ENCODE results near the gene CRHBP. TPM values are rescaled to one million over a fixed set of nuclear protein-coding genes. Genes with fewer than 3 reads are reported as not detected.

Gene CRHBP
- total and polyA plus RNA-seq, 2 donors (not counting 3 experiments of a cell fraction or from before 2014, with no cell fraction given) = 0.08 to 0.51 TPM

DNA sequence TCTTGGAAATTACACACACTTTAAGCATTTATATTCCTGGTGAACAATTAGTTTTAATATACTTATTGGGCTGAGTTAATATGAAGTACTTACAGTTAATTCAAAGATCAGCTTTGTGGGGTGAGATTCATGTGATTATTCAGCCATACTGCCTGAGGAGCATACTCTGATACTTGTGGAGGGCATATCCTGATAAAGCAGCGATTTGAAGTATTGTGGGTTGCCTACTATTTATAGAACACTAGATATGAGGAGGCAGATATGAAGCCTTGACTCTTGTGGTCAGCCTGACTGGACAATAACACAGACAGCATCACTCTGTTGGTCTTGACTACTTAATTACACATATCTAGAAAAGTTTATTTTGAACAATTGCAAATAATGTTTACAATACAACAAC, 50.4 kb downstream of the CRHBP start:
- no peaks in the 10 kb centered on the region for H3K79me2 ChIP-seq (ENCODE audit: control insufficient read depth, insufficient read depth, low read length)
- H3K9ac ChIP-seq (replicated peaks; ENCODE audit: extremely low read depth, insufficient read depth, low read length) = no peak overlapping the region
- H3K27me3 ChIP-seq (ENCODE audit: control insufficient read depth in 2 of 2, insufficient read depth in 2 of 2, low read length in 2 of 2) = peaks cover 9 to 27% of the 10 kb centered on the region in 2 experiments
- no peak overlapping the region for H3K4me3 ChIP-seq (replicated peaks in 1 of 3; ENCODE audit: insufficient read depth in 1 of 3, low read depth in 1 of 3, low read length in 3 of 3)
- H3K4me1 ChIP-seq (ENCODE audit: control insufficient read depth, extremely low read depth, insufficient read depth, low read length) = no peaks in the 10 kb centered on the region
- intact Hi-C loops (cut with micrococcal nuclease) (no loop called here), dilution Hi-C loops (cut with MboI; ENCODE audit: extremely low pct_ligation_motif_present, low sequenced_read_pairs) (no loop called here)
- no peaks in the 10 kb centered on the region for H4K20me1 ChIP-seq (replicated peaks; ENCODE audit: control insufficient read depth, extremely low read depth, insufficient read depth, low read length)
- POLR2A ChIA-PET = no interaction called here
- H3K9me3 ChIP-seq (replicated peaks; ENCODE audit: control insufficient read depth, insufficient read depth, low read length) = no peaks in the 10 kb centered on the region
- DNase-seq (ENCODE audit: low read depth, low spot score) = no peak
- H2AFZ ChIP-seq (ENCODE audit: low read depth, low read length) = no peak overlapping the region
- no peak for FAIRE-seq
- CTCF ChIA-PET = no interaction called here
- H3K4me2 ChIP-seq (ENCODE audit: insufficient read depth, low read length) = no peak overlapping the region
- H3K36me3 ChIP-seq (ENCODE audit: control insufficient read depth in 2 of 2, extremely low read depth in 1 of 2, insufficient read depth in 2 of 2, low read length in 2 of 2) = no peaks in the 10 kb centered on the region
- BruUV-seq (replicated peaks) = no TSS peak
- TF ChIP-seq EZH2 (IDR thresholded peaks at IDR 0.05; ENCODE audit: borderline replicate concordance, low read depth, low read length, severe bottlenecking) (no peak), FOS (IDR thresholded peaks at IDR 0.05; ENCODE audit: borderline replicate concordance, insufficient read depth, low read length) (no peak), JUN (IDR thresholded peaks at IDR 0.05; ENCODE audit: borderline replicate concordance, insufficient read depth, insufficient read length, low read depth) (no peak), MYC (IDR thresholded peaks at IDR 0.05; ENCODE audit: low read depth, low read length) (no peak), POLR2AphosphoS5 (IDR thresholded peaks at IDR 0.05; ENCODE audit: insufficient read depth, low read depth, low read length) (no peak), GATA2 (IDR thresholded peaks at IDR 0.05; ENCODE audit: insufficient read depth, insufficient read length, low read depth, low read length) (no peak), CTCF (IDR thresholded peaks at IDR 0.05; ENCODE audit: extremely low read depth in 1 of 2, insufficient read depth in 1 of 2, low read depth in 1 of 2, low read length in 2 of 2) (no peak), POLR2A (IDR thresholded peaks at IDR 0.05; ENCODE audit: low read depth, low read length) (no peak)
- TF ChIP-seq, protein P1, sequence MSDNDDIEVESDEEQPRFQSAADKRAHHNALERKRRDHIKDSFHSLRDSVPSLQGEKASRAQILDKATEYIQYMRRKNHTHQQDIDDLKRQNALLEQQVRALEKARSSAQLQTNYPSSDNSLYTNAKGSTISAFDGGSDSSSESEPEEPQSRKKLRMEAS (IDR thresholded peaks at IDR 0.05; ENCODE audit: insufficient read depth, insufficient read length) = no peak
- no peak overlapping the region for H3K27ac ChIP-seq (ENCODE audit: insufficient read depth, low read depth, low read length)
- H3K9me1 ChIP-seq (replicated peaks; ENCODE audit: control insufficient read depth, extremely low read depth, insufficient read depth, low read length) = no peaks in the 10 kb centered on the region
